Sigmoid colon (tissue), 4 donors: ENCODE data around the gene SCNN1B.

Source experiments
- EP300 ChIP-seq, 4 donors: sonication (generic); formaldehyde crosslinking; IDR thresholded peaks; one replicate each; pipeline ENCODE4 v1.6.1; 2017; ENCODE audit warnings: antibody characterized with exemption in 4 of 4
- POLR2A ChIP-seq, 2 donors: fragments of 450-650 bp; IDR thresholded peaks; one replicate each; pipeline ENCODE4 v1.6.1; 2016; ENCODE audit warnings: antibody characterized with exemption in 2 of 2, mild to moderate bottlenecking in 2 of 2, moderate library complexity in 2 of 2
- POLR2AphosphoS5 ChIP-seq, 4 donors: sonication (generic); formaldehyde crosslinking; IDR thresholded peaks; one replicate each; pipeline ENCODE4 v1.6.1; 2017; ENCODE audit warnings: antibody characterized with exemption in 4 of 4
- TF ChIP-seq, protein P1 (sequence below), 4 experiments: fragments of 450-650 bp in 3 of 4; fragments of 200-600 bp in 1 of 4; IDR thresholded peaks; one replicate each; pipeline ENCODE4 v1.5.1; 2016 to 2019; ENCODE audit warnings: antibody characterized with exemption in 4 of 4, mild to moderate bottlenecking in 3 of 4, moderate library complexity in 2 of 4

DNA sequence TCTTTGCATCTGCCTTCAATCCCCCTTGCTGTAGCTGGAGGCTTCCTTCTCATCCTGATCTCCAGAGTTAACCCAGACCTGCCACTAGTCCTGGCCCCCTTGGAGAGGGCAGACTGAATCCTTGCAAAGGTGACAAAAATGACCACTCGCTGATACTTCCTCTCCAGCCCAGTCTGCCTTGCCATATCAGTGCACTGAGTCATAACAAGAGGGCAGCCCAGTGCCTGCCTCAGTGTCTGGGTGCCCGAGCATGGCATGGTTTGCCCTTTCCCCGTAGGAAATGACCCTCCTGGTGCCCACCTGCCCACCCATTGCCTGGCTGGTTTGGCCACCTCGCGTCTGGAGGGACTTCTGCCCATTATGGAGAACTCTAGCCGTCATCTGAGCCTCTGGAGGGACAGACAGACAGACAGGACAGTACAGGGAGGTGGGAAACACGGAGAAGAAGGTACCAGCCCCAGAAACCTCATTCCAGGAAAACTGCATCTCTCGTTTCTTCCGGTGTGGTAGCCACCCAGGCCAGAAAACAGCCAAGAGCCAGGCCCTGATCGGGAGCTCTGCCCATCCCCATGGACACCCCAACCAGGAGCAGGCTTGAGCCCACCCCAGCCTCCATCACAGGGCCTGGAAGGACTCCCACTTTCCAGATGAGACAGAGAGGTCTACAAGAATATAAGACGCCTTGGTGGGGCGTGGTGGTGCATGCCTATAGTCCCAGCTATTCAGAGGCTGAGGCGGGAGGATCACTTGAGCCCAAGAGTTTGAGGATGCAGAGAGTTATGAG lies 71.5 kb downstream of the SCNN1B start:
- TF ChIP-seq POLR2AphosphoS5 (IDR thresholded peaks at IDR 0.05) = no peak
- TF ChIP-seq, protein P1, sequence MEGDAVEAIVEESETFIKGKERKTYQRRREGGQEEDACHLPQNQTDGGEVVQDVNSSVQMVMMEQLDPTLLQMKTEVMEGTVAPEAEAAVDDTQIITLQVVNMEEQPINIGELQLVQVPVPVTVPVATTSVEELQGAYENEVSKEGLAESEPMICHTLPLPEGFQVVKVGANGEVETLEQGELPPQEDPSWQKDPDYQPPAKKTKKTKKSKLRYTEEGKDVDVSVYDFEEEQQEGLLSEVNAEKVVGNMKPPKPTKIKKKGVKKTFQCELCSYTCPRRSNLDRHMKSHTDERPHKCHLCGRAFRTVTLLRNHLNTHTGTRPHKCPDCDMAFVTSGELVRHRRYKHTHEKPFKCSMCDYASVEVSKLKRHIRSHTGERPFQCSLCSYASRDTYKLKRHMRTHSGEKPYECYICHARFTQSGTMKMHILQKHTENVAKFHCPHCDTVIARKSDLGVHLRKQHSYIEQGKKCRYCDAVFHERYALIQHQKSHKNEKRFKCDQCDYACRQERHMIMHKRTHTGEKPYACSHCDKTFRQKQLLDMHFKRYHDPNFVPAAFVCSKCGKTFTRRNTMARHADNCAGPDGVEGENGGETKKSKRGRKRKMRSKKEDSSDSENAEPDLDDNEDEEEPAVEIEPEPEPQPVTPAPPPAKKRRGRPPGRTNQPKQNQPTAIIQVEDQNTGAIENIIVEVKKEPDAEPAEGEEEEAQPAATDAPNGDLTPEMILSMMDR (IDR thresholded peaks at IDR 0.05) = no peak
- TF ChIP-seq POLR2A (IDR thresholded peaks at IDR 0.05) = no peak
- no peak for TF ChIP-seq EP300 (IDR thresholded peaks at IDR 0.05)
